NCI-H187 treated with DMSO at 0.1 percent for 48 hours (cell line): ENCODE data around the gene EHD3.

Experiments
- DNase-seq: peaks from one replicate; lab custom pipeline; 2025; lab: John Stamatoyannopoulos, UW

The EHD3 gene

GRCh38 chr2:31213601-31214443, 20.1 kb upstream of the EHD3 start:
- no peak for DNase-seq

- DNase-seq = no peak
Observed at GRCh38 chr2:31214444-31214915, 19.5 kb upstream of the EHD3 start.

GRCh38 chr2:31216734-31217133, 17.2 kb upstream of the EHD3 start:
- no peak for DNase-seq

- DNase-seq = no peak
Observed at GRCh38 chr2:31217465-31218200, 16.3 kb upstream of the EHD3 start, which contains the start of gene CAPN14. Gene CAPN14, minus strand, starts transcription at chr2:31217515. Its CDS starts 12,068 bp downstream, at chr2:31205447.

GRCh38 chr2:31219131-31219969, 14.6 kb upstream of the EHD3 start:
- DNase-seq = no peak

GRCh38 chr2:31221544-31221943, 12.4 kb upstream of the EHD3 start:
- DNase-seq = no peak

GRCh38 chr2:31222071-31222470, 11.9 kb upstream of the EHD3 start:
- no peak for DNase-seq

- DNase-seq = no peak
Observed at GRCh38 chr2:31223026-31223425, 10.9 kb upstream of the EHD3 start.

- no peak for DNase-seq
Observed at GRCh38 chr2:31223749-31224148, 10.2 kb upstream of the EHD3 start.

- no peak for DNase-seq
Observed at GRCh38 chr2:31226266-31226665, 7.7 kb upstream of the EHD3 start.

- no peak for DNase-seq
Observed at GRCh38 chr2:31227110-31227509, 6.8 kb upstream of the EHD3 start.

GRCh38 chr2:31227711-31228125, 6.2 kb upstream of the EHD3 start:
- no peak for DNase-seq

- DNase-seq = no peak
Observed at GRCh38 chr2:31228717-31229116, 5.2 kb upstream of the EHD3 start.

- no peak for DNase-seq
Observed at GRCh38 chr2:31230751-31231150, 3.2 kb upstream of the EHD3 start.

GRCh38 chr2:31231571-31232302, 2.2 kb upstream of the EHD3 start:
- no peak for DNase-seq

- DNase-seq = no peak
Observed at GRCh38 chr2:31232586-31232985, 1.4 kb upstream of the EHD3 start.

GRCh38 chr2:31233231-31233630, 721 bp upstream of the EHD3 start:
- no peak for DNase-seq

- DNase-seq = no peak
Observed at GRCh38 chr2:31234683-31235503, 941 bp downstream of the EHD3 start.

- DNase-seq = no peak
Observed at GRCh38 chr2:31235504-31235902, 1.6 kb downstream of the EHD3 start.

- no peak for DNase-seq
Observed at GRCh38 chr2:31236433-31237205, 2.7 kb downstream of the EHD3 start.
